HTR-8/SVneo (cell line): ENCODE data around the gene MAGI1.
"Not testable (repeated sequence)": the region's sequence is repeated elsewhere in the genome, so short reads cannot be mapped to it uniquely, and the experiment has no call there.

Experiments used
- DNase-seq: peaks from one replicate; pipeline ENCODE4 v3.0.0; 2011; ENCODE audit warnings: low spot score, mixed read lengths; ENCODE audit not compliant: insufficient read length
- FAIRE-seq: peaks from 2 replicates; lab custom pipeline; 2011; peaks lifted over from hg19 to GRCh38; lab: Jason Lieb, UNC

Gene MAGI1

DNA sequence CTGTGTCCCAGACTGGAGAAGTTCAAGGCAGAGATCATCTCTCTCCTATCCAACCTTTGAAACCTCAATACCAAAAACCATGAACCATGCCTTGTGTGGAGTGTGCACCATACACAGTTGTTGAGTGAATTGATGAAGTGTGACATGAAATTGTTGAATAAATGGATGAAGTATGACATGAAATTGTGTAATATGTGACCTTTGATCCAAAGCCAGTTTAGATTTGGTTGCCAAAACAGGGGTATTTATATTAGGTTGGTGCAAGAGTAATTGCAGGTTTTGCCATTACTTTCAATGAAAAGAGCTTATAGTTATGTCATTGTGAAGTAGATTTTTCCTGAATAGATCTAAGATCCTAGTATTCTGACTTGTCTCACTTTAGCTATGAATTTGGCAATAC, 3.1 kb upstream of the MAGI1 start:
- no peak for FAIRE-seq
- no peak for DNase-seq

DNA sequence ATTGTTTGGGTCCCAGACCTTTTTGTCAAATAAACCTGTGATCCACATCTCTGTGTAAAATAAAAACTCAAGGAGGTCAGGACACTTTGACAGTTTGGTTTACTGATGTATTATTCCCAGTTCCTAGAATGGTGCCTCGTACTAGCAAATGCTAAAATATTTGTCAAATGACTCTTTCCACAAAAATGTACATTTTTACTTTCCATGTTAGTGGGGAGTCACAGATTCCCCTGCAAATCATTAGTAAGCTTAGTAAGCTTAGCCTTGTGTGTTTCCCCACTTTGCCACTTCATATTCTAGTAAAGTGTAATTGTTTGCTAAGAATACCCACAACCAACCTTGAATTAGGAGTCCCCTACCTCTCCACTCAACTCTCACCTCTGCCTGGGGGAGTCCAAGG, 2.4 kb upstream of the MAGI1 start:
- DNase-seq (no peak), FAIRE-seq (no peak)

DNA sequence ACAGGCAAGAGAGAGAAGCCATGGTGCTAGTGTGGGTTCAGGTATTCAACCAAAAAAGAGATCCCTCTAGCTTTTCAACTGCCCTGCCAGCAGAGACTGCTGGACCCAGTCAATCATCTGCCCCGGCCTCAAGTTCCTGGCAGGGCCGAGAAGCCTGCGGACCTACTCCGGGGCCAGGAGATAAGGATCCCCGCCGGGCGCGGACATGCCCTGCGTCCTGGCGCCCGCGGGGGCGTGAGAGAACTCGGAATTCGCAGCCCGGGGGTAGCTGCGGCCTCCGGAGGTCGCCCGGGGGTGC, 821 bp upstream of the MAGI1 start:
- FAIRE-seq: no peak

DNA sequence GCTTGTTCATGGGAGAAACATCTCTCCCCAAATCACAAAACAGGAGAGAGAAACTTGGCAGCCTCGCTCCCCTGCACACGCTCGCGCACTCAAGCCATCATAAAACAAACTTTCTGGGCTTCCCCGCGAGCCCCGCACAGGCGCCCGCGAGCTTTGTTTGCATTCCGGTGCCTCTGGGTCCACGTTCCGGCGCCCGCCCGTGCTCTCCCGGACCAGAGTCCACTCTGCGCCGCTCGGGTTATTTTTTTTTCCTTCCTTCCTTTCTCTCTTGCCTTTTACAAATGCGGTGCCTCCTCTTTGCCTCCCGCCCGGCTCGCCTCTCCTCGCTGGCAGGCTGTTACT, 363 bp downstream of the MAGI1 start:
- FAIRE-seq (no peak), DNase-seq (no peak)

More for the DNA sequence above, 821 bp upstream of the MAGI1 start:
- no peak for DNase-seq

DNA sequence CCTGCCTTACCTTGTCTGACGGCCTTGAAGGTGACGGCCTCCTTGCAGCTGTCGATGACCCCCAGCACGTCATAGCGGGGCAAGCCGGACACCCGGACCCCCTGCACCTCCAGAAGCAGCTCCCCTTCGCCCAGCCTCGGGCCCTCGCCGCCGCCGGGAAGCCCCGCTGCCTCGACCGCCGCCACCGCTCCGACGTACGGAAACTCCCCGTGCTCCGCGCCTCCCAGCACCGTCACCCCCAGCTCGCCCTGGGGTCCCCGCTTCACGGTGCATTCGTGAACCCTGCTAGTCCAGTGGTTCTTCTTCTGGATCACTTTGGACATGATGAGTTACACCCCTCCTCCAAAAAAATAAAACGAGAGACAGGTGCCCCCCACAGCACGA, 740 bp downstream of the MAGI1 start:
- DNase-seq (no peak), FAIRE-seq (no peak)

DNA sequence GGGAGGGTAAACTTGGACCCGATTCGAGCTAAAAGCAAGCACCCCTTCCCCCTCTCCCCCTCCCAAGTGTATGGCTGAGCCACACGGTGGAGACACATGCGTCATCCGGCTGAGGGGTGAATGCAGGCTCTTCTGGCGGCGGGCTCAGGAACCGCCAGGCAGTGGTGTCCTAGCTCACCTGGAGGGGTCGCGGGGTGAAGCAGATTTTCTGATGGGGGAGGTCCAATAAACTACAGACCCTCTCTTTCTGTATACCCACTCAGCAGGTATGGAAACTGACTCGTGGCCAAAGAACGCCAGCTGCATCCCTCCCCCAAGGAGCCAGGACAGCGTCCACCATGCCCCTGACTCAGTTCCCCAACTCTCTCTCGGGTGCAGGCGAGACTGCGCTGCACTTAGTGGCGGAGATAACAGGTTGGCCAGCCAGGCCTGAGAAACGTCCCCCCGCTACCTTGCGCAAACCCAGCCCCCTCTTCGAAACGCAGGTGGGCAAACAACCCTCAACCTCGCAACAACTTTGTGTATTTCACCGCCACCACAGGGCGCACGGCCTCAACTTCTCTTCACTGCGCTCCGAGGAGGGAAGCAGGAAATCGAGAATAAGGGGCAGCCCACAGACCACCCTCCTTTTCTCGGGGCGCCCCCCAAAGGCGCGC, 1.3 kb downstream of the MAGI1 start:
- no peak for FAIRE-seq
- no peak for DNase-seq

DNA sequence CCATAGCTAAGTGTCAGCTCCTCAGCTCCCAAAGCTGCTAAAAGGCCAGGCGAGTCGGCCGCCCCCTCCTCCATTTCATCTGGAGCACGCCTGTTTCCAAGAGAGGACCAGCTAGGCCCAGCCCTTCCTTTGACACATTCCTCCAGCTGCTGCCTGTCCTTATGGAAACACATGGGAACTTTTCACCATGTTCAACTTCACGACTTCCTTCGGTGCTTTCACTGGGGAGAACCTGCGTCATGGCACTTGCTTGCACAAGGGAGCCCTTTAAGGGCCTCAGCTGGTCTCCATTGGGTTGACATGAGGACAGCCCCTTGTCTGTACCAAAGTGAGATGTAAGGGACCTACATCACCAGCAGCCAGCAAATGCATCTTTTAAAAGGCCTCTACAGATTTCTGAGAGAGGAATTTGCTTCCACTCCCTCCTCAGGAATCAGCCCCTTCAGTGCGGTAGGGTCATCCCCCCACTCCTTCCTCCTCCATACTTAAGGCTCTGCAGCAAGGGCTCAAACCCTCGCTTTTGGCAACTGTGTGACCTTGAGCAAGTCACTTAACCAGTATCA, 2.1 kb downstream of the MAGI1 start:
- no peak for FAIRE-seq
- no peak for DNase-seq

DNA sequence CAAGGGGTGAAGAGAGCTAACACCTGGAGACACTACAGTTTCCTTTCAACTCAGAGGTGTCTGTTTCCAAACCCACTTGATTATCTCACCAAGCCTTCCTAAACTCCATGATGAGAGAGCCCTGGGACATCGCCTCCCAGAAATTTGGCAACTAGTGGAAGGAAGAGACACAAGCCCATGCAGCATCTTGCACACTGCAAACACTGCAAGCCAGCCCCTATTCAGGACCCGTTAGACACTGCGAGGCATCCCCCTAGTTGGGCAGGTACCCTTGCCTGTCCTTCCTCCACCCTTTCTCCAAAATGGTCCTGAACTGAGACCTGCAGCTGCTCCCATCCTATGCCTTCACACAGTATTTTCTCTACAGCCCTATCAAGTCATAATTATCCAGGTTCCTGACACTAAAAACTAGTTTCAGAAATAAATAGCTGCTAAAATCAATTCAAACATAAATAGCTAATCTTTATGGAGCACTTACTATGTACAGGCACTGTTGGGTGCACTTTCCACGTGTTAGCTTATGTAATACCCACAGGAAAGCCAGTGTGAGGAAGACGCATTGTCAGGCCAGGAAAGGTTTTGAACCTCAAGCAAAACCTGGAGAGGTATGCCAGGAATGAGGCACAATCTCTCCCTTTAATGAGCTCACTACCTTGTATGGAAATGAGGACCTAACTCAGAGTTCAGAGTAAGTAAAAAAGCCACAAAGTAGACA, 2.8 kb downstream of the MAGI1 start:
- DNase-seq (no peak), FAIRE-seq (no peak)

DNA sequence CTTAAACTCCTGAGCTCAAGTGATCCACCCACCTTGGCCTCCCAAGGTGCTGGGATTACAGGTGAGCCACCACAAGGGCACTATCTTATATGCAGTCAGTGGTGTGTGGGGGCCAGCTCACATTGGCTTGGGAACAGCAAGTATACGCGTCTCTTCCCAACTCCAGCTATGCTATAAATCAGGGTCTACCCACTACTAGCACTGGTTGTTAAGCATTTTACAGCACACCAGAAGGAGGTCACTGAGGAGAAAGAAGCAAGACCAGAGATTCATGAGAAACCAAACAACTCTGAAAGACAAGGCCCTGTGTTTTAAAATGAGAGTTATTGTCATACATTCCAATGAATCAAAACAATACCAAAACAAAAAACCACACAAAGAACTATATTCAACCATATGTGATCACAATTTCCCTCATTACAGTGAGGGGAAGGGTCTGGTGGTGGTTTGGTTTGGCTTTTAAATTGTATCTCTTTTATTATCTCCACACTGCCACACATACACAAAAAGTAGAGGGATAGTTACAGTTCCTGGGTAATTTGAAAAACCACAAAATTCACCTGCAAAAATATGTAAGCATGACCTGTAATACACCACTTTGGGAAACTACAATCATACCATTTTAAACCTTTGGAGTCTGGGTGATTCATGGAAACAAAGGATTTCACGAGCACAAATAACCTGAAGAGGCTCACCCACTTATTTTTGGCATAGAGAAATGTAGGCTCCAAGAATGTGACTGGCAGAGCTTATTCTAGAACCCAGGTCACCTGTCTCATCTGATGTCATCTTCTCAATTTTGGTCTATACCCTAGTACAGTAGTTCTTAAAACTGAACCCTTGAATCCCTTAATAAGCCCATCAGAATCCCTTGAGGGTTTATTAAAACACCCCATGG, 5.2 kb downstream of the MAGI1 start:
- DNase-seq (no peak), FAIRE-seq (no peak)

DNA sequence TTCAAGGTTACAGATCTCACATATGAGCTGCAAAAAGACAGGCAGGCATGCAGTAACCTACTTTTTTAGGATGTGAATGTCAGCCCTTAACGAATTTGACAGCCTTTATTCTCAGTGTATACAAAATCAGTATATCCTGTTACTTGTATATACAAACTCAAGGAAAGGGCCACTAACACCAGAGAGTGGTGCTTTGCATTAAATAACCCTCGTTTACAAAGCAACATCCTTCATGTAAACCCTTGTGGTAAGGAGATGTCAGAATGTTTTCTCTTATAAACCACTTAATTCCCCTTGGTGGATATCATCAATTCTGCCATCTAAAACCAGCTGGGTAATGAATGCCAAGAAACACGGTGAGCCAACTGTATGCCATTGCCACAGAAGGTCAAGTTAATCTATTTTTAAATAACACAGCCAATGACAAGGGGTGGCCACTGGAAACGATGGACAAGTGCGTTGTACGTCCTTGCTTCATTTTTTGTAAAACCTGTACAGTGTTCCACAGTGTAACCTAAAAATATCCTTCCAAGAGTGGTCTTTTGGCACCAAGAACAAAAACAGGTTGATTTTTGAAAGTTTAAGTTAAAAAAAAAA, 7.5 kb downstream of the MAGI1 start:
- FAIRE-seq: no peak
- DNase-seq: no peak

DNA sequence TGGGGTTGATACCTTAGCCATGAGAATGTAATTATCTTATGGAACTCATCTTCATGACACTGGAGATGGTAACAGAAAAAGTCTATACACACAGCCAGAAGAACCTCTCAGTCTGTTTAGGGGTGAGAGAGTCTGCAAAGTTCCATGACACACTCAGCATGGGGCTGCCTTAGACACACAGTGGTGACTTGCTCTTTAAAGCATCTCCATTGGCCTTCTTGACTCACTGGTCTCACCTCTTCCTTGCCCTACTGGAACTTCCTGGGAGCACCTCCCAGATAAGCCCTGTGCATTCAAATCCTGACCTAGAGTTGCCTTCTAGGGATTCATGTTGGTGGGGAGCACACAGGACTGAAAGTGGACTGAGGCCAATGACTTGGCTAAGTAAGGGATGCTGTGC, 9.3 kb downstream of the MAGI1 start:
- FAIRE-seq: no peak
- DNase-seq: no peak

DNA sequence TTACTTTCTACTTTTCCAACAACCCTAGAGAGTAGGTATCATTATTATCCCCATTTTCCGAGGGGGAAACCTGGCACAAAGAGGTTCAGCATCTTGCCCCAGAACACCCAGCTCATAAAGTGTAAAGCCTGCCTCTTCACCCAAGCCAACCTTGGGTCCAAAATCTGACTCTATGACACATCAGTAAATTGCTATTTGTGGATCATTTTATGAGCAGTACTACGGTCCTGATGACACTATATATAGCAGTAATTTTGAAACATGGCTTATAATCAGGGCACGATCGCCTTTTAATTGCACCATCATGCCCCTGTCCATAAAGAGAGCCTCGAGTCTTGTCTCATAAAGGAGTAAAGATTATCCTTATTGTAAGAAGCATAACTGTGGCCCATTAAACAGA, 9.7 kb downstream of the MAGI1 start:
- DNase-seq (no peak), FAIRE-seq (no peak)

DNA sequence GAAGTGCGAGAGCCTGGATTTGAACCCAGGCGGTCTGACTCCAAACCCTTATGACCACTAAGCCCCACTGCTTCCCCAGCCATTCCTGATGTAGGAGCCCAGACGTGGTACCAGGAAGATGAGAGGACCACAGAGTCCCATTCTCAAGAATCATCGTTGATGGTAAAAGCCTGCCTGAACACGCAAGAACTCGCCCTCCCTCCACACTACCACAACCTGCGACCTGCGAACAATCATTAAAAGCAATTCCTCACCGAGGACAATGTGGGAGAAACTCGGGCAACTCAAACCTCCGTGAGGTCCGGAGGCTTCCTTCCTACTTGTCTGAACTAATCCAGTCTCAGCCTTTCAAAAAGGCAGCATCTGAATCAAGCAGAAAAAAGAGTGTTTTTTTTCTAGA, 10.3 kb downstream of the MAGI1 start:
- no peak for FAIRE-seq
- no peak for DNase-seq

DNA sequence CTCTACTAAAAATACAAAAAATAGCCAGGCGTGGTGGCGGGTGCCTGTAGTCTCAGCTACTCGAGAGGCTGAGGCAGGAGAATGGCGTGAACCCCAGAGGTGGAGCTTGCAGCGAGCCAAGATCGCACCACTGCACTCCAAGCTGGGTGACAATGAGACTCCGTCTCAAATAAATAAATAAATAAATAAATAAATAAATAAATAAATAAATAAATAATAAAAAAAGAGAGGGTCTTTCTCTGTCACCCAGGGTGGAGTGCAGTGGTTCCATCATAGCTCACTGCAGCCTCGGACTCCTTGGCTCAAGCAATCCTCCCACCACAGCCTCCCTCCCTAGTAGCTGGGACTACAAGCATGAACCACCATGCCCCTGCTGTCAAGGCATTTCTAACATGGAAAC, 11.6 kb downstream of the MAGI1 start:
- FAIRE-seq: not testable (repeated sequence)

DNA sequence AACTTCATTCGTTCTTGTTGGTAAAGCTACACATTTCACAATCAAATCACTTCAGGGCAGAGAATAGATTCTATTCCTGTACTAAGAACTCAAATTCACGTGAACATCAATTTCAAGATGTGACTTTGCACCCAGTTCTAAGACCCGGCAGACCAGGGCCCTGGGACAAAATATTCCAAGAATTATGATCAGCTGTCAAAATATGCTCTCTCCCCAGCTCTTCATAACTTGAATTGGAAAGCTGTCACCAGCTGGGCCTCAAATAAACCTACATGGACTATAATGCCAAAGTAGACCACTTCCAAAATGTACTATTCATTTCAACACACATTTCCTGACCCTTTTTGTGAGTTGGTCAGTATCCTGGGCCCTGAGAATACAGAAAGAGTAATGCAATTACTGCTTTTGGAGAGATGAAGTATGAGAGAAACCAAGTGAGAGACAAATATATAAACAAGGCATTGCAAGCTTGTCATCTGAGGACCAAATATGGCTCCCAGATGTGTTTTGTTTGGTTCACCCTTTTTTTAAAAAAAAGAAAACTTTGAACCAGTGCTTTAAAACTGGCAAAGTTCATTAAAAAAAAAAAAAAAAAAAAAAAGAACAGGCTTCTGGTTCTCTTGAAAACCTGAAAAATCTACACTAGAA, 14.9 kb downstream of the MAGI1 start:
- FAIRE-seq (no peak), DNase-seq (no peak)

More for the DNA sequence above, 11.6 kb downstream of the MAGI1 start:
- DNase-seq: not testable (repeated sequence)

DNA sequence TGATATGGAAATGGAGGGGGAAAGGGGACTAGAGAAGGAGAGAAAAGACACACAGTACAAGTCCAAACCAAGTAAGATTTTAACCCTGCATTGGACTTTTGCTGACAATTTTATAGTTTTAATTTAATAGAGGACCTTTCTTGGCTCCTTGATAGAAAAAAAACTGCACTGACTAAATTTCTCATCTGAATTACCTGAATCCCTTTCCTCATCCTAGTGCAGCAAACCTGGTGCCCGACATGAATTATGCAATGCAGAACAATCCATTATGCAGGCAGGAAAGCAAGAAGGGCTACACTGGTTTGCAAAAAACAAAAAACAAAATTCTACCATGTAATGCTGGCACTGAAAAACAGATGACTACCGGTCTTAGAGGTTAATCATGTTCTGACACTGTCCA, 15.5 kb downstream of the MAGI1 start:
- no peak for FAIRE-seq

DNA sequence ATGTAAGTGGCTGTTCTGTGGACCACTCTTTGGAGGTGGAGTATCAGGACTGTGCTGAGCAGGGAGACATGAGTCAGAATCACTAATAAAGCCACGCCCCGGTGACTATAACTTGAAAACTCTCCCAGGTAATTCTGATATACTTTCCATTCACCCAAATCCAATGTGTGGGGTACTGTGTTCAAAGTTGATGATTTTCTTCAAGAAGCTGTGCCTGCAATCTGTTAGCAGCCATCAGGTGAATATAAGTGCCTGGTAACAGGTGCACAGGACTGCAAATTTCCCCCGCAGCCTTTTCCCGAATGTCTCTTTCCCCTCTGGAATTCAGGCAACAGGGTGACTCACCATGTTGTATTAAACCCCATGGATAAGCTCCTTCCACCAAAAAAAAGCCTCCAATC, 17.0 kb downstream of the MAGI1 start:
- FAIRE-seq: no peak

More for the DNA sequence above, 15.5 kb downstream of the MAGI1 start:
- no peak for DNase-seq

DNA sequence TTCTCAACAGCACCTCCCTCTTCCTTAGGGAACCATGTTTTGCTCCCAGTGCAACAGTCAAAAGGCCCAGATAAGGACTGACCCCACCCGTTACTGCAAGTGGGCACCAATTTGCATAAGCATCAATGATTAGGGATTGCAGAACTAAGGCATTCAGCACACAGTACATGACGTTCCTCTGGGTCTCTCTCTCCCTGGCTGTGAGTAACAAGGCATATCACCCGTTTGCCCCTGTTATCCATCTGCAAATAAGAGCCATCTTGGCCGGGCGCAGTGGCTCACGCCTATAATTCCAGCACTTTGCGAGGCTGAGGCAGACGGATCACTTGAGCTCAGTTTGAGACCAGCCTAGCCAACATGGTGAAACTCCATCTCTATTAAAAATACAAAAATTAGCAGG, 18.8 kb downstream of the MAGI1 start:
- no peak for FAIRE-seq
- DNase-seq: no peak

More for the DNA sequence above, 17.0 kb downstream of the MAGI1 start:
- DNase-seq: no peak

DNA sequence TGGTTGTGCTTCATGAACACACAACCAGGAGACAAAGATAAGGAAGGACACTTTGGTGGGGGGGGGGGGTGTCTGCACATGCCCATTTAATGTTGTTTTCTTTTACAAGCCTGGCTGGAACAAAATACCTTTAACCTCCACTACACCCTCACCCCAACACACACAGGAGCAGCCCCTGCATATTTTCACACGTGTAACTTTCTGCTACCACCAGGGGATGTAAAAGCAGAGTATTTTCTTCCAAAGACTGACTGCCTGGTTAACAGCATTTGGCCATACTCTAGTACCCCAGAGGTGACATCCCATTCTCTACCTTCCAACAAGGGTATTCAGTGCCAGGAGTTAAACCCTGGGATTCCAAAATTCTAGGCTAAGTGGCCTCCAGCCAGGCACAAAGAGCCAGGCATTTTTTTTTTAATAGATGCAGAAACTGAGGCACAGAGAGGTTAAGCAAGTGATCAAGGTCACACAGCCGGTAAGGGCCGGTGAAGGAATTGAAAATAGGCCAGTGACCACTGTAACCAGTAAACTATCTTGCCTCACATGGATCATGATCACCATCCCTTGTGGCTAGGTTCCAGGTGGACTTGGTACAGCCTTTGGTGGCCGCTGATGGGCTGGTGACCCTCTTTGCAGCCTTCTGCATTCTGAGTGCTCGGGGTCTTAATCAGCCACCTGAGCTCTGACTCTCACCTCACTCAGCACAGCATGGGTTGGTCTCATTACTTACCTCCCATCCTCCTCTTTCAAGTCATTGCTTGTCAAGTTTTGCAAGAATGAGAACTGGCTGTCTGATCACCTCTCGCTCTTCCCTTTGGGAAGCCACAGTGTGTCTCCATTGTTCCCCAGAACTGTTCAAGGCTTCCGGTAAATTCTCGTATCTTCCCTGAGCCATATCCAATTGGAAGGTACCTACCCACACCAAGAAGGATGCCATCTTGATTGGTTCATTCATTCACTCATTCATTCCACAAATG, 20.4 kb downstream of the MAGI1 start:
- FAIRE-seq: no peak
- DNase-seq: no peak
